B cell (primary cell): Measurements from ENCODE around the gene NECTIN4. TPM values are rescaled to one million over a fixed set of nuclear protein-coding genes. Genes with fewer than 3 reads are reported as not detected.

ENCODE experiments used
- ATAC-seq: fragments of 200-7000 bp; cut with Tn5 transposase; one replicate; pipeline ENCODE4 v1.10.0; 2021; ENCODE audit warnings: low read depth, mild to moderate bottlenecking, moderate number of reproducible peaks, moderate library complexity
- CTCF ChIA-PET: fragments of 350-600 bp; sonication (Branson Sonifier 250); formaldehyde crosslinking; loops from one replicate; lab custom pipeline; 2021; ENCODE audit warnings: antibody characterized with exemption, inconsistent platforms; lab: Charles Lee
- POLR2A ChIA-PET: fragments of 350-600 bp; sonication (Branson Sonifier 250); formaldehyde crosslinking; loops from one replicate; lab custom pipeline; 2021; ENCODE audit warnings: antibody characterized with exemption; lab: Charles Lee
- DNase-seq: peaks from one replicate; pipeline ENCODE4 v3.0.0; 2013
- H2AFZ ChIP-seq: 2 replicates; pipeline ENCODE4 v1.6.1; 2012; ENCODE audit warnings: mild to moderate bottlenecking, low read depth, low read length; ENCODE audit not compliant: insufficient read depth, poor library complexity, severe bottlenecking
- H3K27ac ChIP-seq, 2 donors: 1 replicate in 1 of 2; 2 replicates in 1 of 2; pipeline ENCODE4 v1.5.1; 2012 to 2013; ENCODE audit warnings: low read length in 2 of 2, mild to moderate bottlenecking in 2 of 2, moderate library complexity in 1 of 2
- H3K27me3 ChIP-seq, 4 experiments: fragments of 200-600 bp in 1 of 4; sonication (generic) in 1 of 4; replicated peaks in 1 of 4; 1 replicate in 2 of 4; 2 replicates in 2 of 4; pipeline versions ENCODE4 v1.6.1 to v1.7.0; 2013 to 2016; ENCODE audit warnings: low read length in 3 of 4, mild to moderate bottlenecking in 2 of 4, mixed read lengths in 1 of 4, moderate library complexity in 1 of 4; ENCODE audit not compliant: insufficient read depth in 4 of 4, control insufficient read depth in 3 of 4; ENCODE audit errors: control extremely low read depth in 1 of 4
- H3K36me3 ChIP-seq, 2 experiments: replicated peaks in 1 of 2; 1 replicate in 1 of 2; 2 replicates in 1 of 2; pipeline versions ENCODE4 v1.6.1 to v1.7.1; 2013; ENCODE audit warnings: low read length in 1 of 2; ENCODE audit not compliant: insufficient read depth in 2 of 2, control insufficient read depth in 1 of 2; ENCODE audit errors: control extremely low read depth in 1 of 2, extremely low read depth in 1 of 2
- H3K4me1 ChIP-seq, 2 donors: fragments of 200-600 bp in 1 of 2; sonication (generic) in 1 of 2; 1 replicate in 1 of 2; 2 replicates in 1 of 2; pipeline versions ENCODE4 v1.5.1 to v1.6.1; 2013 to 2017; ENCODE audit warnings: low read length in 2 of 2; ENCODE audit not compliant: control insufficient read depth in 2 of 2, insufficient read depth in 2 of 2
- H3K4me2 ChIP-seq: replicated peaks from 2 replicates; pipeline ENCODE3; 2012; ENCODE audit warnings: mild to moderate bottlenecking, low read depth, low read length; ENCODE audit not compliant: poor library complexity, severe bottlenecking
- H3K4me3 ChIP-seq, 5 experiments: fragments of 200-600 bp in 1 of 5; sonication (generic) in 1 of 5; 1 replicate in 3 of 5; 2 replicates in 2 of 5; pipeline versions ENCODE4 v1.5.1 to v1.7.0; 2011 to 2016; ENCODE audit warnings: low read length in 4 of 5, mild to moderate bottlenecking in 4 of 5, low read depth in 2 of 5, control low read depth in 1 of 5, moderate library complexity in 1 of 5; ENCODE audit not compliant: insufficient read depth in 1 of 5; ENCODE audit errors: control extremely low read depth in 1 of 5, extremely low read depth in 1 of 5
- H3K79me2 ChIP-seq: fragments of 200-600 bp; sonication (generic); one replicate; pipeline ENCODE4 v1.6.0; 2016; ENCODE audit warnings: low read length; ENCODE audit not compliant: control insufficient read depth, insufficient read depth
- H3K9ac ChIP-seq: fragments of 200-600 bp; sonication (generic); 2 replicates; pipeline ENCODE4 v1.6.1; 2017; ENCODE audit warnings: mild to moderate bottlenecking, low read length, moderate library complexity
- H3K9me3 ChIP-seq, 3 donors: one replicate each; pipeline versions ENCODE4 v1.6.1 to v1.7.1; 2013; ENCODE audit warnings: low read length in 2 of 3; ENCODE audit not compliant: control insufficient read depth in 2 of 3, insufficient read depth in 1 of 3; ENCODE audit errors: control extremely low read depth in 1 of 3
- H4K20me1 ChIP-seq: 2 replicates; pipeline ENCODE4 v1.6.0; 2012; ENCODE audit warnings: mild to moderate bottlenecking, low read length; ENCODE audit not compliant: insufficient read depth, control insufficient read depth, poor library complexity, severe bottlenecking
- H3K27ac Mint-ChIP-seq: one replicate; pipeline ENCODE4 v1.8.0; 2021; ENCODE audit warnings: mixed read lengths
- H3K27me3 Mint-ChIP-seq: one replicate; pipeline ENCODE4 v1.8.0; 2021; ENCODE audit warnings: mixed read lengths
- H3K4me1 Mint-ChIP-seq: one replicate; pipeline ENCODE4 v1.8.0; 2021; ENCODE audit warnings: mixed read lengths
- H3K4me3 Mint-ChIP-seq: one replicate; pipeline ENCODE4 v1.8.0; 2021; ENCODE audit warnings: mixed read lengths
- H3K9me3 Mint-ChIP-seq: one replicate; pipeline ENCODE4 v1.8.0; 2022; ENCODE audit warnings: mixed read lengths; ENCODE audit not compliant: insufficient read depth
- CTCF ChIP-seq: fragments of 200-600 bp; IDR thresholded peaks from one replicate; pipeline ENCODE4 v1.8.0; 2022; ENCODE audit warnings: antibody characterized with exemption, mild to moderate bottlenecking
- EZH2 ChIP-seq: IDR thresholded peaks from 2 replicates; pipeline ENCODE4 v1.6.1; 2012; ENCODE audit warnings: borderline replicate concordance, low read depth, mild to moderate bottlenecking, moderate library complexity, low read length; ENCODE audit not compliant: insufficient read depth, poor library complexity, severe bottlenecking
- WGBS: methylation state at CpG from one replicate; pipeline ENCODE4 v1.1.5; 2013; ENCODE audit warnings: missing lambda C conversion rate; ENCODE audit not compliant: insufficient coverage; 5-methylcytosine and 5-hydroxymethylcytosine counted together
- intact Hi-C: fragments of 100-400 bp; cut with micrococcal nuclease; formaldehyde crosslinking; loops from one replicate; pipeline ENCODE4 v1.10.0; 2022
- polyA plus RNA-seq: library from polyadenylated mRNA; depleted of rRNA; stranded (reverse); fragments of >200 nt; gene quantifications from 2 replicates; pipeline ENCODE4 v1.2.3, GENCODE V29; 2012
- total RNA-seq, 2 donors: library from RNA; stranded (reverse); fragments of 120-200 nt in 1 of 2; gene quantifications; 1 replicate in 1 of 2; 2 replicates in 1 of 2; pipeline versions ENCODE4 v1.2.3 to v1.2.4, GENCODE V29; 2013 to 2022

NECTIN4 gene
- total and polyA plus RNA-seq, 2 donors (not counting 1 experiment from before 2014, with no cell fraction given), result not detected

GRCh38 chr1:161071886-161072371, 17.4 kb downstream of the NECTIN4 start:
- Histone ChIP-seq H2AFZ (peak overlapping the region; percentile 27), H3K4me2 (no peak overlapping the region), H3K4me3 (no peak overlapping the region), H4K20me1 (peaks cover 12% of the 10 kb centered on the region), H3K79me2 (peaks cover 53% of the 10 kb centered on the region), H3K36me3 (peaks cover 0 to 3% of the 10 kb centered on the region in 2 experiments), H3K27me3 (no peaks in the 10 kb centered on the region), H3K9ac (no peak overlapping the region), H3K4me1 (peaks cover 20 to 35% of the 10 kb centered on the region in 2 donors), H3K27ac (no peak overlapping the region), H3K9me3 (no peaks in the 10 kb centered on the region)
- peaks cover 37% of the 10 kb centered on the region for H3K4me1 Mint-ChIP-seq
- peak overlapping the region; percentile 12 for H3K27ac Mint-ChIP-seq
- intact Hi-C loops, result no loop called here
- DNase-seq (peak; percentile 71), ATAC-seq (no peak)
- POLR2A ChIA-PET, result interaction anchor here (0.5 to 6.8 kb wide), 5 partner anchors 22 to 94 kb away, joined by 3 to 108 read pairs (median 4); partner anchors contain the start of genes KLHDC9, PPOX and USF1
- TF ChIP-seq EZH2, result no peak
- peak; percentile 81 for TF ChIP-seq CTCF
- H3K4me3 Mint-ChIP-seq, result no peak overlapping the region
- CTCF ChIA-PET, result interaction anchor here (0.9 to 8.9 kb wide), 16 partner anchors 13 to 274 kb away, joined by 3 to 142 read pairs (median 5); partner anchors contain the start of genes DEDD, KLHDC9, PPOX and UFC1
- WGBS, result 36% methylated on average over 5 of the region's 9 CpGs
- no peaks in the 10 kb centered on the region for H3K27me3 Mint-ChIP-seq
- no peaks in the 10 kb centered on the region for H3K9me3 Mint-ChIP-seq

- Histone ChIP-seq H3K36me3 (peaks cover 0 to 8% of the 10 kb centered on the region in 2 experiments), H3K9me3 (no peaks in the 10 kb centered on the region), H3K4me2 (no peak overlapping the region), H3K9ac (no peak overlapping the region), H3K27ac (peak overlapping the region; percentile 95 to 96), H2AFZ (no peak overlapping the region), H4K20me1 (peaks cover 17% of the 10 kb centered on the region), H3K27me3 (no peaks in the 10 kb centered on the region), H3K4me1 (peaks cover 30 to 46% of the 10 kb centered on the region in 2 donors), H3K79me2 (peaks cover 64% of the 10 kb centered on the region), H3K4me3 (no peak overlapping the region)
- Mint-ChIP-seq H3K27me3 (no peaks in the 10 kb centered on the region), H3K4me1 (peaks cover 44% of the 10 kb centered on the region), H3K9me3 (no peaks in the 10 kb centered on the region), H3K27ac (peak overlapping the region; percentile 83), H3K4me3 (no peak overlapping the region)
- CTCF ChIA-PET, result interaction anchor here (0.8 to 8.9 kb wide), 23 partner anchors 8 to 315 kb away, joined by 3 to 142 read pairs (median 5); partner anchors contain the start of genes DEDD, F11R, ITLN2 and KLHDC9
- no CpG with 5 or more reads among the region's 4 CpGs for WGBS
- POLR2A ChIA-PET, result interaction anchor here (0.6 to 6.8 kb wide), 5 partner anchors 25 to 81 kb away, joined by 3 to 108 read pairs (median 3); partner anchors contain the start of genes KLHDC9 and USF1
- no peak for DNase-seq
- TF ChIP-seq EZH2 (no peak), CTCF (no peak)
- intact Hi-C loops, result no loop called here
- ATAC-seq, result no peak
These were observed 18.6 kb downstream of the NECTIN4 start for GRCh38 chr1:161070761-161071160.
